ENCODE measurements around the gene C14orf119. TPM values are rescaled to one million over a fixed set of nuclear protein-coding genes. Genes with fewer than 3 reads are reported as not detected.

C14orf119 gene
- total RNA-seq, 2 experiments from 2014 or later = 42.4 to 44.5 TPM

- intact Hi-C loops (cut with micrococcal nuclease; ENCODE audit: unreplicated experiment) = no loop called here
- Histone ChIP-seq H3K36me3 (ENCODE audit: insufficient read depth, low read length) (no peaks in the 10 kb centered on the region), H3K4me2 (ENCODE audit: low read length) (no peak overlapping the region), H4K20me1 (ENCODE audit: insufficient read depth, low read length) (no peaks in the 10 kb centered on the region), H2AFZ (ENCODE audit: low read length) (no peak overlapping the region), H3K4me3 (ENCODE audit: low read depth, low read length, poor library complexity, severe bottlenecking) (no peak overlapping the region), H3K9me3 (ENCODE audit: low read length) (no peaks in the 10 kb centered on the region), H3K9me2 (ENCODE audit: insufficient read depth, low read length) (no peaks in the 10 kb centered on the region), H3K27ac (ENCODE audit: low read depth, low read length, poor library complexity, severe bottlenecking) (no peak overlapping the region), H3K4me1 (ENCODE audit: insufficient read depth, low read length, poor library complexity, severe bottlenecking) (peaks cover 22% of the 10 kb centered on the region), H3K79me2 (ENCODE audit: insufficient read depth, low read depth, low read length) (no peaks in the 10 kb centered on the region)
- ChIA-PET CTCF (ENCODE audit: unreplicated experiment) (no interaction called here), POLR2A (no interaction called here)
- no peak for DNase-seq (ENCODE audit: low spot score)
- no peak for TF ChIP-seq EZH2phosphoT487 (IDR thresholded peaks at IDR 0.05; ENCODE audit: borderline replicate concordance, low read depth, low read length)
- TF ChIP-seq, protein P1, sequence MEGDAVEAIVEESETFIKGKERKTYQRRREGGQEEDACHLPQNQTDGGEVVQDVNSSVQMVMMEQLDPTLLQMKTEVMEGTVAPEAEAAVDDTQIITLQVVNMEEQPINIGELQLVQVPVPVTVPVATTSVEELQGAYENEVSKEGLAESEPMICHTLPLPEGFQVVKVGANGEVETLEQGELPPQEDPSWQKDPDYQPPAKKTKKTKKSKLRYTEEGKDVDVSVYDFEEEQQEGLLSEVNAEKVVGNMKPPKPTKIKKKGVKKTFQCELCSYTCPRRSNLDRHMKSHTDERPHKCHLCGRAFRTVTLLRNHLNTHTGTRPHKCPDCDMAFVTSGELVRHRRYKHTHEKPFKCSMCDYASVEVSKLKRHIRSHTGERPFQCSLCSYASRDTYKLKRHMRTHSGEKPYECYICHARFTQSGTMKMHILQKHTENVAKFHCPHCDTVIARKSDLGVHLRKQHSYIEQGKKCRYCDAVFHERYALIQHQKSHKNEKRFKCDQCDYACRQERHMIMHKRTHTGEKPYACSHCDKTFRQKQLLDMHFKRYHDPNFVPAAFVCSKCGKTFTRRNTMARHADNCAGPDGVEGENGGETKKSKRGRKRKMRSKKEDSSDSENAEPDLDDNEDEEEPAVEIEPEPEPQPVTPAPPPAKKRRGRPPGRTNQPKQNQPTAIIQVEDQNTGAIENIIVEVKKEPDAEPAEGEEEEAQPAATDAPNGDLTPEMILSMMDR (conservative IDR thresholded peaks at IDR 0.05; ENCODE audit: low read length) = no peak
- BruUV-seq (replicated peaks) = no TSS peak
These were observed 29.7 kb downstream of the C14orf119 start for GRCh38 chr14:23125011-23125410.

DNA sequence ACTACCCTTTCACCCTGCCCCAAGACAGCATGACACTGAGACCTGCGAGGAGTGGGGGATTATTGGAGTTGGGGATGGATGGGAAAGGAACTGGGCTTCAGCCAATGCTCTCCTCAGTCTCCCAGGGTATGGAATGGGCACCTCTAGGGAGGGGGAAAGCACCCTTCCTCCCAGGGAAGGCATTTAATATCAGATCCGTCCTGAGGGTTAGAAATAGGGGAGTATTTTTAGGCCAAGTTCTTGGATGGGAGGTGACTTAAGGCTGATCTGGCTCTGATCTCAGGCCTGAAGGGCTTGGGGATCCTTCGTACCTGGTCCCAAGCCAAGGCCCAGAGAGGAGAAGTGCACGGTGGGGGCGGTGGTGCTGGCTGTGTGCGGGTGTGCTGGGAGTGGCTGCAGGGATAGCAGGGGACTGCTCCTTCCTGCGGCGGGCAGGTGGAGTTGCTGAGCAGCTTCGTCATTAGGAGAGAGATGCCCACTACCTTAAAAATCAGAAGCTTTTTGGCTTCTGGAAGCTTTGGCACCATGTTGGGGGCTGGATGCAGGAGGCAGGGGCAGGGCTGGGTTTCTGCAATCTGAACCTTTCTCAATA lies 30.7 kb downstream of the C14orf119 start:
- peaks cover 12% of the 10 kb centered on the region for H3K4me1 ChIP-seq (ENCODE audit: insufficient read depth, low read length, poor library complexity, severe bottlenecking)
- no peak for TF ChIP-seq EZH2phosphoT487 (IDR thresholded peaks at IDR 0.05; ENCODE audit: borderline replicate concordance, low read depth, low read length)
- TF ChIP-seq, protein P1 (conservative IDR thresholded peaks at IDR 0.05; ENCODE audit: low read length) = no peak
- intact Hi-C loops (cut with micrococcal nuclease; ENCODE audit: unreplicated experiment) = no loop called here
- no peaks in the 10 kb centered on the region for H3K9me2 ChIP-seq (ENCODE audit: insufficient read depth, low read length)
- ChIA-PET POLR2A (interaction anchor here (0.6 kb wide), 1 partner anchor 157 kb away, joined by 3 read pairs; no protein-coding TSS in a partner anchor), CTCF (ENCODE audit: unreplicated experiment) (no interaction called here)
- H3K4me2 ChIP-seq (ENCODE audit: low read length) = no peak overlapping the region
- no peak overlapping the region for H3K27ac ChIP-seq (ENCODE audit: low read depth, low read length, poor library complexity, severe bottlenecking)
- DNase-seq (ENCODE audit: low spot score) = no peak
- H4K20me1 ChIP-seq (ENCODE audit: insufficient read depth, low read length) = no peaks in the 10 kb centered on the region
- H2AFZ ChIP-seq (ENCODE audit: low read length) = no peak overlapping the region
- no TSS peak for BruUV-seq (replicated peaks)
- no peaks in the 10 kb centered on the region for H3K79me2 ChIP-seq (ENCODE audit: insufficient read depth, low read depth, low read length)
- H3K9me3 ChIP-seq (ENCODE audit: low read length) = no peaks in the 10 kb centered on the region
- no peaks in the 10 kb centered on the region for H3K36me3 ChIP-seq (ENCODE audit: insufficient read depth, low read length)
- no peak overlapping the region for H3K4me3 ChIP-seq (ENCODE audit: low read depth, low read length, poor library complexity, severe bottlenecking)

GRCh38 chr14:23126548-23127278 lies 31.4 kb downstream of the C14orf119 start:
- no peaks in the 10 kb centered on the region for H3K9me3 ChIP-seq (ENCODE audit: low read length)
- H2AFZ ChIP-seq (ENCODE audit: low read length) = no peak overlapping the region
- TF ChIP-seq EZH2phosphoT487 (IDR thresholded peaks at IDR 0.05; ENCODE audit: borderline replicate concordance, low read depth, low read length) = no peak
- TF ChIP-seq, protein P1 (conservative IDR thresholded peaks at IDR 0.05; ENCODE audit: low read length) = no peak
- CTCF ChIA-PET (ENCODE audit: unreplicated experiment) = no interaction called here
- H3K27ac ChIP-seq (ENCODE audit: low read depth, low read length, poor library complexity, severe bottlenecking) = no peak overlapping the region
- H3K9me2 ChIP-seq (ENCODE audit: insufficient read depth, low read length) = no peaks in the 10 kb centered on the region
- BruUV-seq (replicated peaks) = no TSS peak
- H3K79me2 ChIP-seq (ENCODE audit: insufficient read depth, low read depth, low read length) = no peaks in the 10 kb centered on the region
- H3K4me3 ChIP-seq (ENCODE audit: low read depth, low read length, poor library complexity, severe bottlenecking) = no peak overlapping the region
- no peaks in the 10 kb centered on the region for H4K20me1 ChIP-seq (ENCODE audit: insufficient read depth, low read length)
- intact Hi-C loops (cut with micrococcal nuclease; ENCODE audit: unreplicated experiment) = no loop called here
- no peak for DNase-seq (ENCODE audit: low spot score)
- no peak overlapping the region for H3K4me2 ChIP-seq (ENCODE audit: low read length)
- no peaks in the 10 kb centered on the region for H3K36me3 ChIP-seq (ENCODE audit: insufficient read depth, low read length)
- peaks cover 5% of the 10 kb centered on the region for H3K4me1 ChIP-seq (ENCODE audit: insufficient read depth, low read length, poor library complexity, severe bottlenecking)
- POLR2A ChIA-PET = interaction anchor here (0.6 kb wide), 1 partner anchor 156 kb away, joined by 3 read pairs; no protein-coding TSS in a partner anchor

Measured in OCI-LY7 (cell line).